WTC11 (cell line): ENCODE data around the gene DNAH9. TPM values are rescaled to one million over a fixed set of nuclear protein-coding genes. Genes with fewer than 3 reads are reported as not detected.

Experiments
- ATAC-seq: fragments of 200-7000 bp; cut with Tn5 transposase; 2 replicates; pipeline ENCODE4 v1.10.0; 2021; ENCODE audit warnings: mild to moderate bottlenecking, moderate library complexity
- CTCF ChIA-PET: fragments of 300-600 bp; sonication (Branson Sonifier 250); formaldehyde crosslinking; loops from one replicate; lab custom pipeline; 2021; ENCODE audit warnings: antibody characterized with exemption; lab: Charles Lee
- POLR2A ChIA-PET: fragments of 350-600 bp; sonication (Branson Sonifier 250); formaldehyde crosslinking; loops from one replicate; lab custom pipeline; 2021; ENCODE audit warnings: antibody characterized with exemption; lab: Charles Lee
- DNase-seq: peaks from one replicate; pipeline ENCODE4 v3.0.0; 2021; ENCODE audit warnings: low spot score
- H3K27ac Mint-ChIP-seq: 2 replicates; pipeline ENCODE4 v1.8.0; 2021; ENCODE audit warnings: mixed read lengths
- H3K27me3 Mint-ChIP-seq: 2 replicates; pipeline ENCODE4 v1.8.0; 2021; ENCODE audit warnings: low read depth, mild to moderate bottlenecking, moderate library complexity, mixed read lengths
- H3K36me3 Mint-ChIP-seq: 2 replicates; pipeline ENCODE4 v1.8.0; 2021; ENCODE audit warnings: mixed read lengths
- H3K4me1 Mint-ChIP-seq: 2 replicates; pipeline ENCODE4 v1.8.0; 2022; ENCODE audit warnings: mixed read lengths
- H3K4me3 Mint-ChIP-seq: 2 replicates; pipeline ENCODE4 v1.8.0; 2021; ENCODE audit warnings: mild to moderate bottlenecking, moderate library complexity, mixed read lengths
- H3K9me3 Mint-ChIP-seq: 2 replicates; pipeline ENCODE4 v1.8.0; 2021; ENCODE audit warnings: mixed read lengths
- CBFB ChIP-seq: sonication (generic); formaldehyde crosslinking; IDR thresholded peaks from 2 replicates; pipeline ENCODE4 v1.8.1; 2022; ENCODE audit warnings: mild to moderate bottlenecking, low read depth, missing genetic modification reagents
- CREB1 ChIP-seq: sonication (generic); formaldehyde crosslinking; IDR thresholded peaks from 2 replicates; pipeline ENCODE4 v1.8.0; 2023; ENCODE audit warnings: mild to moderate bottlenecking, missing genetic modification reagents
- CREM ChIP-seq: sonication (generic); formaldehyde crosslinking; IDR thresholded peaks from 2 replicates; pipeline ENCODE4 v1.8.1; 2022; ENCODE audit warnings: mild to moderate bottlenecking, missing genetic modification reagents, moderate library complexity
- ESRRA ChIP-seq: sonication (generic); formaldehyde crosslinking; IDR thresholded peaks from 2 replicates; pipeline ENCODE4 v1.8.1; 2022; ENCODE audit warnings: mild to moderate bottlenecking, missing genetic modification reagents, borderline replicate concordance
- ETV6 ChIP-seq: sonication (generic); formaldehyde crosslinking; IDR thresholded peaks from 2 replicates; pipeline ENCODE4 v1.8.1; 2022; ENCODE audit warnings: mild to moderate bottlenecking, missing genetic modification reagents
- GRHL2 ChIP-seq: fragments of 250-450 bp; sonication (Bioruptor Pico); IDR thresholded peaks from 2 replicates; pipeline ENCODE4 v1.8.0; 2022; ENCODE audit warnings: mild to moderate bottlenecking, moderate library complexity; ENCODE audit not compliant: insufficient replicate concordance, severe bottlenecking
- IRF2 ChIP-seq: sonication (generic); formaldehyde crosslinking; IDR thresholded peaks from 2 replicates; pipeline ENCODE4 v1.8.0; 2022; ENCODE audit warnings: low read depth, missing genetic modification reagents, borderline replicate concordance
- JAZF1 ChIP-seq: fragments of 250-450 bp; sonication (Bioruptor Pico); IDR thresholded peaks from 2 replicates; pipeline ENCODE4 v1.9.0; 2021; ENCODE audit warnings: moderate library complexity, mild to moderate bottlenecking, inconsistent platforms
- KAT7 ChIP-seq: sonication (generic); formaldehyde crosslinking; IDR thresholded peaks from 2 replicates; pipeline ENCODE4 v1.8.1; 2023; ENCODE audit warnings: missing genetic modification reagents, mild to moderate bottlenecking, borderline replicate concordance
- MXD4 ChIP-seq: fragments of 250-450 bp; sonication (Bioruptor Pico); IDR thresholded peaks from 2 replicates; pipeline ENCODE4 v1.8.0; 2021; ENCODE audit warnings: mild to moderate bottlenecking, moderate library complexity, borderline replicate concordance
- MYBL2 ChIP-seq: sonication (generic); formaldehyde crosslinking; IDR thresholded peaks from 2 replicates; pipeline ENCODE4 v1.8.1; 2023; ENCODE audit warnings: mild to moderate bottlenecking, moderate library complexity, missing genetic modification reagents
- NFATC4 ChIP-seq: fragments of 250-450 bp; sonication (Bioruptor Pico); IDR thresholded peaks from 2 replicates; pipeline ENCODE4 v1.9.0; 2021; ENCODE audit warnings: mild to moderate bottlenecking
- OVOL2 ChIP-seq: fragments of 250-450 bp; sonication (Bioruptor Pico); IDR thresholded peaks from 2 replicates; pipeline ENCODE4 v1.9.0; 2021; ENCODE audit warnings: mild to moderate bottlenecking, borderline replicate concordance
- PRRX2 ChIP-seq: fragments of 250-450 bp; sonication (Bioruptor Pico); IDR thresholded peaks from 2 replicates; pipeline ENCODE4 v1.8.0; 2021; ENCODE audit warnings: mild to moderate bottlenecking
- RELA ChIP-seq: sonication (generic); formaldehyde crosslinking; IDR thresholded peaks from 2 replicates; pipeline ENCODE4 v1.8.1; 2022; ENCODE audit warnings: missing genetic modification reagents, mild to moderate bottlenecking, borderline replicate concordance
- ZNF317 ChIP-seq: sonication (generic); formaldehyde crosslinking; IDR thresholded peaks from 2 replicates; pipeline ENCODE4 v1.8.1; 2023; ENCODE audit warnings: low read depth, mild to moderate bottlenecking, moderate library complexity, missing genetic modification reagents, borderline replicate concordance
- total RNA-seq: library from RNA; stranded (reverse); gene quantifications from 3 replicates; pipeline ENCODE4 v1.2.3, GENCODE V29; 2021
- TF ChIP-seq, protein P1 (sequence below): sonication (generic); formaldehyde crosslinking; conservative IDR thresholded peaks from 2 replicates; pipeline ENCODE4 v1.8.1; 2022; ENCODE audit warnings: mild to moderate bottlenecking, missing genetic modification reagents
- TF ChIP-seq, protein P2 (sequence below): sonication (generic); formaldehyde crosslinking; IDR thresholded peaks from 2 replicates; pipeline ENCODE4 v1.8.1; 2023; ENCODE audit warnings: mild to moderate bottlenecking, moderate library complexity, missing genetic modification reagents
- TF ChIP-seq, protein P3 (sequence below): sonication (generic); formaldehyde crosslinking; IDR thresholded peaks from 2 replicates; pipeline ENCODE4 v1.8.1; 2023; ENCODE audit warnings: mild to moderate bottlenecking, missing genetic modification reagents
- TF ChIP-seq, protein P4 (sequence below): fragments of 250-450 bp; sonication (Bioruptor Pico); IDR thresholded peaks from 2 replicates; pipeline ENCODE4 v1.9.0; 2021; ENCODE audit warnings: mild to moderate bottlenecking
- TF ChIP-seq, protein P5 (sequence below): sonication (generic); formaldehyde crosslinking; IDR thresholded peaks from 2 replicates; pipeline ENCODE4 v1.8.1; 2023; ENCODE audit warnings: mild to moderate bottlenecking, missing genetic modification reagents, borderline replicate concordance
- TF ChIP-seq, protein P6 (sequence below): sonication (generic); formaldehyde crosslinking; IDR thresholded peaks from 2 replicates; pipeline ENCODE4 v1.8.0; 2023; ENCODE audit warnings: missing genetic modification reagents

Gene DNAH9
- total RNA-seq, 1 experiment from 2014 or later: 0.31 TPM

DNA sequence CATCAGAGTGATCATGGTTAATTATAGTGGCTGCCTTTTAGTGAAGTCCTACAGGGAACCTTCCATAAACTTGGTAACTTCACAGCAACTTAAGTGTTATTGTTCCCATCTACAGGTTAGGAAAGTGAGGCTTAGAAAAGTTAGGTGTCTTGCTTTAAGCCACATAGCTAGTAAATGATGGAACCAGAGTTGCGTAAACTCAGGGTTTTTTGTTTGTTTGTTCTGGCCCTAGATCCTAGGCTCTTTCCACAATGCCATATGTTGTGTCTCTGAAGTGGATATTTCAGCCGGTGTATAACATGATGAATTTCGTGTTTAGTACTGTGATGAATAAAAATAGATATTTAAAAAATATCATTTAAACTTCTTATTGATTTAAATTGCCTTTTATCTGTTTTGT is 27.6 kb downstream of the DNAH9 start:
- CTCF ChIA-PET: no interaction called here
- Mint-ChIP-seq H3K27me3 (peaks cover 5% of the 10 kb centered on the region; the same call in 1 of the 2 replicates), H3K4me1 (no peaks in the 10 kb centered on the region; the same call in 1 of the 2 replicates), H3K9me3 (peaks cover 29% of the 10 kb centered on the region), H3K4me3 (no peak overlapping the region), H3K27ac (no peak overlapping the region), H3K36me3 (peaks cover 19% of the 10 kb centered on the region)
- no peak for DNase-seq
- POLR2A ChIA-PET: no interaction called here
- TF ChIP-seq, protein P1, sequence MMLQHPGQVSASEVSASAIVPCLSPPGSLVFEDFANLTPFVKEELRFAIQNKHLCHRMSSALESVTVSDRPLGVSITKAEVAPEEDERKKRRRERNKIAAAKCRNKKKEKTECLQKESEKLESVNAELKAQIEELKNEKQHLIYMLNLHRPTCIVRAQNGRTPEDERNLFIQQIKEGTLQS (CRISPR knock-in tag): no peak
- TF ChIP-seq ESRRA (CRISPR knock-in tag): no peak
- TF ChIP-seq, protein P2, sequence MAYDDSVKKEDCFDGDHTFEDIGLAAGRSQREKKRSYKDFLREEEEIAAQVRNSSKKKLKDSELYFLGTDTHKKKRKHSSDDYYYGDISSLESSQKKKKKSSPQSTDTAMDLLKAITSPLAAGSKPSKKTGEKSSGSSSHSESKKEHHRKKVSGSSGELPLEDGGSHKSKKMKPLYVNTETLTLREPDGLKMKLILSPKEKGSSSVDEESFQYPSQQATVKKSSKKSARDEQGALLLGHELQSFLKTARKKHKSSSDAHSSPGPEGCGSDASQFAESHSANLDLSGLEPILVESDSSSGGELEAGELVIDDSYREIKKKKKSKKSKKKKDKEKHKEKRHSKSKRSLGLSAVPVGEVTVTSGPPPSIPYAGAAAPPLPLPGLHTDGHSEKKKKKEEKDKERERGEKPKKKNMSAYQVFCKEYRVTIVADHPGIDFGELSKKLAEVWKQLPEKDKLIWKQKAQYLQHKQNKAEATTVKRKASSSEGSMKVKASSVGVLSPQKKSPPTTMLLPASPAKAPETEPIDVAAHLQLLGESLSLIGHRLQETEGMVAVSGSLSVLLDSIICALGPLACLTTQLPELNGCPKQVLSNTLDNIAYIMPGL (CRISPR knock-in tag): no peak
- TF ChIP-seq ZNF317 (CRISPR knock-in tag): no peak
- TF ChIP-seq CREM (CRISPR knock-in tag): no peak
- TF ChIP-seq NFATC4 (CRISPR knock-in tag): no peak
- TF ChIP-seq, protein P3, sequence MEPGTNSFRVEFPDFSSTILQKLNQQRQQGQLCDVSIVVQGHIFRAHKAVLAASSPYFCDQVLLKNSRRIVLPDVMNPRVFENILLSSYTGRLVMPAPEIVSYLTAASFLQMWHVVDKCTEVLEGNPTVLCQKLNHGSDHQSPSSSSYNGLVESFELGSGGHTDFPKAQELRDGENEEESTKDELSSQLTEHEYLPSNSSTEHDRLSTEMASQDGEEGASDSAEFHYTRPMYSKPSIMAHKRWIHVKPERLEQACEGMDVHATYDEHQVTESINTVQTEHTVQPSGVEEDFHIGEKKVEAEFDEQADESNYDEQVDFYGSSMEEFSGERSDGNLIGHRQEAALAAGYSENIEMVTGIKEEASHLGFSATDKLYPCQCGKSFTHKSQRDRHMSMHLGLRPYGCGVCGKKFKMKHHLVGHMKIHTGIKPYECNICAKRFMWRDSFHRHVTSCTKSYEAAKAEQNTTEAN (CRISPR knock-in tag): no peak
- TF ChIP-seq, protein P4, sequence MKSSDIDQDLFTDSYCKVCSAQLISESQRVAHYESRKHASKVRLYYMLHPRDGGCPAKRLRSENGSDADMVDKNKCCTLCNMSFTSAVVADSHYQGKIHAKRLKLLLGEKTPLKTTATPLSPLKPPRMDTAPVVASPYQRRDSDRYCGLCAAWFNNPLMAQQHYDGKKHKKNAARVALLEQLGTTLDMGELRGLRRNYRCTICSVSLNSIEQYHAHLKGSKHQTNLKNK (CRISPR knock-in tag): no peak
- no peak for TF ChIP-seq MYBL2 (CRISPR knock-in tag)
- TF ChIP-seq JAZF1 (CRISPR knock-in tag): no peak
- TF ChIP-seq, protein P5, sequence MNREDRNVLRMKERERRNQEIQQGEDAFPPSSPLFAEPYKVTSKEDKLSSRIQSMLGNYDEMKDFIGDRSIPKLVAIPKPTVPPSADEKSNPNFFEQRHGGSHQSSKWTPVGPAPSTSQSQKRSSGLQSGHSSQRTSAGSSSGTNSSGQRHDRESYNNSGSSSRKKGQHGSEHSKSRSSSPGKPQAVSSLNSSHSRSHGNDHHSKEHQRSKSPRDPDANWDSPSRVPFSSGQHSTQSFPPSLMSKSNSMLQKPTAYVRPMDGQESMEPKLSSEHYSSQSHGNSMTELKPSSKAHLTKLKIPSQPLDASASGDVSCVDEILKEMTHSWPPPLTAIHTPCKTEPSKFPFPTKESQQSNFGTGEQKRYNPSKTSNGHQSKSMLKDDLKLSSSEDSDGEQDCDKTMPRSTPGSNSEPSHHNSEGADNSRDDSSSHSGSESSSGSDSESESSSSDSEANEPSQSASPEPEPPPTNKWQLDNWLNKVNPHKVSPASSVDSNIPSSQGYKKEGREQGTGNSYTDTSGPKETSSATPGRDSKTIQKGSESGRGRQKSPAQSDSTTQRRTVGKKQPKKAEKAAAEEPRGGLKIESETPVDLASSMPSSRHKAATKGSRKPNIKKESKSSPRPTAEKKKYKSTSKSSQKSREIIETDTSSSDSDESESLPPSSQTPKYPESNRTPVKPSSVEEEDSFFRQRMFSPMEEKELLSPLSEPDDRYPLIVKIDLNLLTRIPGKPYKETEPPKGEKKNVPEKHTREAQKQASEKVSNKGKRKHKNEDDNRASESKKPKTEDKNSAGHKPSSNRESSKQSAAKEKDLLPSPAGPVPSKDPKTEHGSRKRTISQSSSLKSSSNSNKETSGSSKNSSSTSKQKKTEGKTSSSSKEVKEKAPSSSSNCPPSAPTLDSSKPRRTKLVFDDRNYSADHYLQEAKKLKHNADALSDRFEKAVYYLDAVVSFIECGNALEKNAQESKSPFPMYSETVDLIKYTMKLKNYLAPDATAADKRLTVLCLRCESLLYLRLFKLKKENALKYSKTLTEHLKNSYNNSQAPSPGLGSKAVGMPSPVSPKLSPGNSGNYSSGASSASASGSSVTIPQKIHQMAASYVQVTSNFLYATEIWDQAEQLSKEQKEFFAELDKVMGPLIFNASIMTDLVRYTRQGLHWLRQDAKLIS: no peak
- no peak for TF ChIP-seq ETV6 (CRISPR knock-in tag)
- TF ChIP-seq IRF2 (CRISPR knock-in tag): no peak
- no peak for TF ChIP-seq CREB1
- TF ChIP-seq OVOL2 (CRISPR knock-in tag): no peak
- no peak for TF ChIP-seq KAT7 (CRISPR knock-in tag)
- no peak for ATAC-seq

DNA sequence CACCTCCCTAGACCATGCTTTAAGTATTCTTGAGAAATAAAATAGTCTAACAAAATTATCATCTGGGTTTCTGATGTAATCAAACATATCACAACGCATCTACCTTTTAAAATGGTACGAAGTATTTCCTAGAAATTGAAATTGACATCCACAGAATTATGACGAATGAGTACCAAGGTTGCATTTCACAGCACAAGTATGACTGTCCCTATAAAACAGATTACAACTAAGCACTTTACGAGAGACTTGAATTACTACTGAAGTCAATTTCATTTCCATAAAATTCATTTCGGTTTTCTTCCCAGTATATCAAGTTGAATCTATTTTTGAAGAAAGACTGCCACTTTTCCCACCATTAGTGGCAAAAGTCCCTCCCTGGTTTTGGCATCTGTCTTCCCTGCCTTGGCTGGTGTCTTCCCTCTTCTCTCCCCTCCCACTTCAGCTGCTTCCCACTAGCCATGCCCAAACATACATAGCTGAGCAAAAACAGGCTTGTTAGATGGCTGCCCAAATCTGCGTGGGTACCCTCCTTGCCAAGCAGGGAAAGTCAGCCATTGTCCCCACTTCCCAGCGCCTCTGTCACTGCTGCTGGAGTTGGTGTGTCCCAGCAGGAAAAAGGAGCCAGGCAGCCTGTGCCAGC is 29.2 kb downstream of the DNAH9 start:
- CTCF ChIA-PET: interaction anchor here (0.8 to 1.5 kb wide), 7 partner anchors 10 to 380 kb away, joined by 3 to 24 read pairs (median 4); no protein-coding TSS in a partner anchor
- Mint-ChIP-seq H3K36me3 (peaks cover 16% of the 10 kb centered on the region), H3K9me3 (peaks cover 31% of the 10 kb centered on the region), H3K4me1 (no peaks in the 10 kb centered on the region; the same call in 1 of the 2 replicates), H3K27me3 (no peaks in the 10 kb centered on the region; the same call in 1 of the 2 replicates), H3K27ac (no peak overlapping the region), H3K4me3 (no peak overlapping the region)
- POLR2A ChIA-PET: no interaction called here
- ATAC-seq (no peak), DNase-seq (no peak)
- TF ChIP-seq GRHL2: no peak
- no peak for TF ChIP-seq PRRX2 (CRISPR knock-in tag)
- TF ChIP-seq, protein P6, sequence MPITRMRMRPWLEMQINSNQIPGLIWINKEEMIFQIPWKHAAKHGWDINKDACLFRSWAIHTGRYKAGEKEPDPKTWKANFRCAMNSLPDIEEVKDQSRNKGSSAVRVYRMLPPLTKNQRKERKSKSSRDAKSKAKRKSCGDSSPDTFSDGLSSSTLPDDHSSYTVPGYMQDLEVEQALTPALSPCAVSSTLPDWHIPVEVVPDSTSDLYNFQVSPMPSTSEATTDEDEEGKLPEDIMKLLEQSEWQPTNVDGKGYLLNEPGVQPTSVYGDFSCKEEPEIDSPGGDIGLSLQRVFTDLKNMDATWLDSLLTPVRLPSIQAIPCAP (CRISPR knock-in tag): no peak
- no peak for TF ChIP-seq CBFB (CRISPR knock-in tag)
- TF ChIP-seq JAZF1 (CRISPR knock-in tag): no peak
- TF ChIP-seq MXD4 (CRISPR knock-in tag): no peak
- TF ChIP-seq RELA (CRISPR knock-in tag): no peak
